H9 (cell line): Measurements from ENCODE around the gene RNF217. TPM values are rescaled to one million over a fixed set of nuclear protein-coding genes. Genes with fewer than 3 reads are reported as not detected.
A peak's percentile ranks its signal among the peaks of the same experiment; 100 is the strongest.

Experiments
- DNase-seq: peaks from one replicate; pipeline ENCODE4 v3.0.0-alpha.2; 2017
- H2AFZ ChIP-seq: one replicate; pipeline ENCODE4 v1.6.1; 2013; ENCODE audit warnings: mild to moderate bottlenecking, low read length, control low read depth, moderate library complexity
- H2AK5ac ChIP-seq: 2 replicates; pipeline ENCODE4 v1.6.1; 2013; ENCODE audit warnings: low read length, control low read depth, mixed read lengths; ENCODE audit not compliant: insufficient read length
- H2BK120ac ChIP-seq: one replicate; pipeline ENCODE4 v1.6.1; 2013; ENCODE audit warnings: low read depth, mild to moderate bottlenecking, low read length, control low read depth, inconsistent platforms; ENCODE audit not compliant: poor library complexity, severe bottlenecking
- H2BK12ac ChIP-seq: 2 replicates; pipeline ENCODE4 v1.6.1; 2013; ENCODE audit warnings: low read length, control low read depth, mixed read lengths, low read depth; ENCODE audit not compliant: insufficient read length
- H2BK15ac ChIP-seq: 2 replicates; pipeline ENCODE4 v1.6.1; 2013; ENCODE audit warnings: low read depth, low read length, control low read depth
- H2BK20ac ChIP-seq: one replicate; pipeline ENCODE4 v1.6.1; 2013; ENCODE audit warnings: low read depth, mild to moderate bottlenecking, low read length, control low read depth, inconsistent platforms; ENCODE audit not compliant: poor library complexity, severe bottlenecking
- H2BK5ac ChIP-seq: 2 replicates; pipeline ENCODE4 v1.6.1; 2013; ENCODE audit warnings: low read length, control low read depth, mixed read lengths; ENCODE audit not compliant: insufficient read length
- H3K14ac ChIP-seq: 2 replicates; pipeline ENCODE4 v1.6.1; 2013; ENCODE audit warnings: low read length, control low read depth; ENCODE audit not compliant: insufficient read depth
- H3K18ac ChIP-seq: 2 replicates; pipeline ENCODE4 v1.6.1; 2013; ENCODE audit warnings: low read depth, mild to moderate bottlenecking, mixed read lengths, low read length, control low read depth; ENCODE audit not compliant: insufficient read length
- H3K23ac ChIP-seq: 2 replicates; pipeline ENCODE4 v1.6.1; 2013; ENCODE audit warnings: low read length, control low read depth, mixed read lengths, low read depth; ENCODE audit not compliant: insufficient read length
- H3K23me2 ChIP-seq: 2 replicates; pipeline ENCODE4 v1.6.1; 2013; ENCODE audit warnings: low read depth, mild to moderate bottlenecking, mixed read lengths, low read length, control low read depth; ENCODE audit not compliant: insufficient read length, poor library complexity, severe bottlenecking
- H3K27ac ChIP-seq: 2 replicates; pipeline ENCODE4 v1.5.1; 2013; ENCODE audit warnings: low read length, control low read depth, mixed read lengths, low read depth; ENCODE audit not compliant: insufficient read length
- H3K27me3 ChIP-seq: 2 replicates; pipeline ENCODE4 v1.6.1; 2013; ENCODE audit warnings: low read length, control low read depth, inconsistent platforms; ENCODE audit not compliant: insufficient read depth
- H3K4ac ChIP-seq: 2 replicates; pipeline ENCODE4 v1.6.1; 2013; ENCODE audit warnings: low read depth, mild to moderate bottlenecking, control low read depth, inconsistent platforms, low read length, moderate library complexity
- H3K4me1 ChIP-seq: 2 replicates; pipeline ENCODE4 v1.6.1; 2013; ENCODE audit warnings: low read length, control low read depth, inconsistent platforms; ENCODE audit not compliant: insufficient read depth
- H3K4me2 ChIP-seq: 2 replicates; pipeline ENCODE4 v1.6.1; 2013; ENCODE audit warnings: low read length, control low read depth, mixed read lengths; ENCODE audit not compliant: insufficient read length, insufficient read depth
- H3K56ac ChIP-seq: 2 replicates; pipeline ENCODE4 v1.6.1; 2013; ENCODE audit warnings: low read depth, mild to moderate bottlenecking, mixed read lengths, low read length, control low read depth; ENCODE audit not compliant: insufficient read length
- H3K79me1 ChIP-seq: 2 replicates; pipeline ENCODE4 v1.6.1; 2013; ENCODE audit warnings: low read depth, mild to moderate bottlenecking, moderate library complexity, low read length, control low read depth, inconsistent platforms; ENCODE audit not compliant: insufficient read depth, poor library complexity, severe bottlenecking
- H3K79me2 ChIP-seq: 2 replicates; pipeline ENCODE4 v1.6.1; 2013; ENCODE audit warnings: low read length, control low read depth, inconsistent platforms; ENCODE audit not compliant: insufficient read depth
- H3K9ac ChIP-seq: 2 replicates; pipeline ENCODE4 v1.6.1; 2013; ENCODE audit warnings: low read length, control low read depth, mixed read lengths; ENCODE audit not compliant: insufficient read length; ENCODE audit errors: extremely low read depth
- H3K9me3 ChIP-seq: one replicate; pipeline ENCODE4 v1.6.1; 2013; ENCODE audit warnings: low read depth, low read length, inconsistent platforms; ENCODE audit not compliant: control insufficient read depth
- H3T11ph ChIP-seq: one replicate; pipeline ENCODE4 v1.6.1; 2013; ENCODE audit warnings: mild to moderate bottlenecking, low read length, control low read depth, inconsistent platforms
- H4K20me1 ChIP-seq: one replicate; pipeline ENCODE4 v1.6.1; 2013; ENCODE audit not compliant: control insufficient read depth, insufficient read length, insufficient read depth
- H4K5ac ChIP-seq: 2 replicates; pipeline ENCODE4 v1.6.1; 2013; ENCODE audit warnings: low read depth, mild to moderate bottlenecking, mixed read lengths, low read length, control low read depth; ENCODE audit not compliant: insufficient read length
- H4K8ac ChIP-seq: replicated peaks from 2 replicates; pipeline ENCODE4 v1.6.1; 2013; ENCODE audit warnings: low read length, control low read depth, mixed read lengths, low read depth; ENCODE audit not compliant: insufficient read length
- H4K91ac ChIP-seq: 2 replicates; pipeline ENCODE4 v1.6.1; 2013; ENCODE audit warnings: low read depth, mild to moderate bottlenecking, moderate library complexity, mixed read lengths, low read length, control low read depth; ENCODE audit not compliant: insufficient read length
- H3K27ac Mint-ChIP-seq, 3 experiments: 2 replicates in 2 of 3; 3 replicates in 1 of 3; pipeline ENCODE4 v1.8.0; 2020 to 2021; ENCODE audit warnings: mixed read lengths in 3 of 3, mild to moderate bottlenecking in 1 of 3, moderate library complexity in 1 of 3
- H3K27me3 Mint-ChIP-seq: 2 replicates; pipeline ENCODE4 v1.8.0; 2021; ENCODE audit warnings: low read depth, mild to moderate bottlenecking, moderate library complexity, mixed read lengths
- H3K36me3 Mint-ChIP-seq, 3 experiments: 2 replicates in 2 of 3; 3 replicates in 1 of 3; pipeline ENCODE4 v1.8.0; 2020 to 2021; ENCODE audit warnings: low read depth in 3 of 3, mixed read lengths in 3 of 3; ENCODE audit not compliant: insufficient read depth in 1 of 3
- H3K4me1 Mint-ChIP-seq, 2 experiments: 2 replicates each; pipeline ENCODE4 v1.8.0; 2020; ENCODE audit warnings: mixed read lengths in 2 of 2
- H3K4me3 Mint-ChIP-seq, 2 experiments: 2 replicates in 1 of 2; 3 replicates in 1 of 2; pipeline ENCODE4 v1.8.0; 2020 to 2021; ENCODE audit warnings: mild to moderate bottlenecking in 2 of 2, mixed read lengths in 2 of 2, moderate library complexity in 1 of 2
- H3K9me3 Mint-ChIP-seq, 2 experiments: 2 replicates in 1 of 2; 3 replicates in 1 of 2; pipeline ENCODE4 v1.8.0; 2020; ENCODE audit warnings: mild to moderate bottlenecking in 2 of 2, mixed read lengths in 2 of 2, moderate library complexity in 1 of 2
- CTCF ChIP-seq: fragments of 200-600 bp; sonication (generic); conservative IDR thresholded peaks from 3 replicates; pipeline ENCODE4 v1.8.0; 2021; ENCODE audit warnings: antibody characterized with exemption, mild to moderate bottlenecking
- WGBS: extraction: QIAGEN DNeasy Blood & Tissue Kit; methylation state at CpG from one replicate; pipeline ENCODE4 v1.1.7; 2013; ENCODE audit warnings: missing lambda C conversion rate, low lambda C conversion rate, mixed read lengths; ENCODE audit not compliant: insufficient read length; ENCODE audit errors: extremely low coverage; 5-methylcytosine and 5-hydroxymethylcytosine counted together
- total RNA-seq: library from RNA; stranded (reverse); gene quantifications from 2 replicates; pipeline ENCODE4 v1.2.1, GENCODE V29; 2021

Gene RNF217
- total RNA-seq, 1 experiment from 2014 or later = 9.6 TPM

- Histone ChIP-seq H3K23ac (no peak overlapping the region), H3K56ac (no peak overlapping the region), H3K27ac (no peak overlapping the region), H3K79me1 (no peaks in the 10 kb centered on the region), H3K23me2 (peaks cover 9% of the 10 kb centered on the region), H3K9ac (no peak overlapping the region), H3K9me3 (no peaks in the 10 kb centered on the region), H4K91ac (no peak overlapping the region), H3K4me2 (no peak overlapping the region), H2BK15ac (no peak overlapping the region), H4K20me1 (no peaks in the 10 kb centered on the region), H4K5ac (no peak overlapping the region), H2AK5ac (no peak overlapping the region), H2BK20ac (no peak overlapping the region), H3K27me3 (no peaks in the 10 kb centered on the region), H2AFZ (no peak overlapping the region), H2BK120ac (no peak overlapping the region), H2BK5ac (no peak overlapping the region), H3K79me2 (no peaks in the 10 kb centered on the region), H3K4me1 (peaks cover 3% of the 10 kb centered on the region; the same call in 1 of the 2 replicates), H3K18ac (no peak overlapping the region), H3K14ac (no peak overlapping the region), H3T11ph (no peak overlapping the region), H2BK12ac (no peak overlapping the region), H3K4ac (no peak overlapping the region), H4K8ac (no peak overlapping the region)
- Mint-ChIP-seq H3K27me3 (peaks cover 21% of the 10 kb centered on the region), H3K4me1 (peaks cover 25 to 32% of the 10 kb centered on the region in 2 experiments), H3K9me3 (no peaks in the 10 kb centered on the region; a peak in 2 of 5 replicates), H3K4me3 (peak overlapping the region; percentile 84 to 92), H3K27ac (no peak overlapping the region), H3K36me3 (peaks cover 0 to 5% (median 3%) of the 10 kb centered on the region in 3 experiments; a peak in 4 of 7 replicates)
- WGBS = no CpG with 5 or more reads among the region's 4 CpGs
- DNase-seq = no peak
- TF ChIP-seq CTCF = no peak
Measured at GRCh38 chr6:124960757-124961463, 1.3 kb upstream of the RNF217 start.
